Kidney tubule cell (primary cell): ENCODE results near the gene DENND4A.

Source experiments
- DNase-seq: peaks from one replicate; pipeline ENCODE4 v3.0.0-alpha.2; 2018; ENCODE audit warnings: low spot score

Gene DENND4A

GRCh38 chr15:65666257-65666656 lies 125.8 kb downstream of the DENND4A start:
- peak; percentile 87 for DNase-seq

- DNase-seq = no peak
These were observed 128.6 kb downstream of the DENND4A start for GRCh38 chr15:65663521-65663920.

- no peak for DNase-seq
These were observed 131.2 kb downstream of the DENND4A start for GRCh38 chr15:65660927-65661326.

GRCh38 chr15:65659502-65660052 lies 132.5 kb downstream of the DENND4A start:
- DNase-seq = no peak

GRCh38 chr15:65655457-65655856 lies 136.6 kb downstream of the DENND4A start:
- DNase-seq = no peak

GRCh38 chr15:65655026-65655425 lies 137.1 kb downstream of the DENND4A start:
- DNase-seq = peak; percentile 74

- peak; percentile 52 for DNase-seq
These were observed 138.1 kb downstream of the DENND4A start for GRCh38 chr15:65653801-65654521.

- DNase-seq = peak; percentile 36
These were observed 138.8 kb downstream of the DENND4A start for GRCh38 chr15:65653341-65653740.

- no peak for DNase-seq
These were observed 140.0 kb downstream of the DENND4A start for GRCh38 chr15:65651831-65652749.

- DNase-seq = no peak
These were observed 141.1 kb downstream of the DENND4A start for GRCh38 chr15:65651042-65651322.

- no peak for DNase-seq
These were observed 141.6 kb downstream of the DENND4A start for GRCh38 chr15:65650312-65651041.

- peak; percentile 26 for DNase-seq
These were observed 145.6 kb downstream of the DENND4A start for GRCh38 chr15:65646486-65646885.

GRCh38 chr15:65645392-65645791 lies 146.7 kb downstream of the DENND4A start:
- no peak for DNase-seq

GRCh38 chr15:65644282-65644681 lies 147.8 kb downstream of the DENND4A start:
- no peak for DNase-seq

- DNase-seq = no peak
These were observed 149.5 kb downstream of the DENND4A start for GRCh38 chr15:65642594-65642993.

GRCh38 chr15:65641768-65642475 lies 150.2 kb downstream of the DENND4A start:
- DNase-seq = no peak

- no peak for DNase-seq
These were observed 152.6 kb downstream of the DENND4A start for GRCh38 chr15:65639509-65639908.

- peak; percentile 71 for DNase-seq
These were observed 153.4 kb downstream of the DENND4A start for GRCh38 chr15:65638681-65639089.

- no peak for DNase-seq
These were observed 154.0 kb downstream of the DENND4A start for GRCh38 chr15:65638109-65638508.

- no peak for DNase-seq
These were observed 157.7 kb downstream of the DENND4A start for GRCh38 chr15:65634356-65634755.

GRCh38 chr15:65633752-65634151 lies 158.3 kb downstream of the DENND4A start:
- no peak for DNase-seq
